Stomach (tissue), 9 donors: ENCODE results near the gene PSMB7. TPM values are rescaled to one million over a fixed set of nuclear protein-coding genes. Genes with fewer than 3 reads are reported as not detected.

Experiments
- DNase-seq, 2 donors: peaks; one replicate each; pipeline versions ENCODE4 v3.0.0 to v3.0.0-alpha.2; 2013 to 2019
- H3K27ac ChIP-seq, 5 donors: fragments of 200-600 bp in 4 of 5; sonication (generic) in 4 of 5; one replicate each; pipeline ENCODE4 v1.5.1; 2013 to 2019; ENCODE audit warnings: mild to moderate bottlenecking in 1 of 5, moderate library complexity in 1 of 5
- H3K27me3 ChIP-seq, 3 donors: fragments of 200-600 bp; sonication (generic); one replicate each; pipeline ENCODE4 v1.5.1; 2017 to 2019; ENCODE audit warnings: mixed run types in 1 of 3
- H3K36me3 ChIP-seq, 4 donors: fragments of 200-600 bp; sonication (generic); 1 replicate in 3 of 4; 2 replicates in 1 of 4; pipeline ENCODE4 v1.5.1; 2016 to 2019
- H3K4me1 ChIP-seq, 4 donors: fragments of 200-600 bp; sonication (generic); one replicate each; pipeline ENCODE4 v1.5.1; 2016 to 2019
- H3K4me3 ChIP-seq, 4 donors: fragments of 200-600 bp; sonication (generic) in 3 of 4; one replicate each; pipeline ENCODE4 v1.5.1; 2016 to 2019; ENCODE audit warnings: mild to moderate bottlenecking in 1 of 4
- H3K9me3 ChIP-seq, 4 donors: fragments of 200-600 bp; sonication (generic); one replicate each; pipeline ENCODE4 v1.5.1; 2016 to 2019
- EP300 ChIP-seq: sonication (generic); formaldehyde crosslinking; IDR thresholded peaks from one replicate; pipeline ENCODE4 v1.6.1; 2017; ENCODE audit warnings: antibody characterized with exemption
- POLR2A ChIP-seq, 4 donors: fragments of 450-650 bp; IDR thresholded peaks; one replicate each; pipeline ENCODE4 v1.6.1; 2016; ENCODE audit warnings: antibody characterized with exemption in 4 of 4, control low read depth in 2 of 4, mild to moderate bottlenecking in 1 of 4, moderate library complexity in 1 of 4
- POLR2AphosphoS5 ChIP-seq, 3 donors: sonication (generic); formaldehyde crosslinking; IDR thresholded peaks; one replicate each; pipeline ENCODE4 v1.6.1; 2016; ENCODE audit warnings: antibody characterized with exemption in 3 of 3
- WGBS, 5 donors: extraction: QIAGEN DNeasy Blood & Tissue Kit in 3 of 5; methylation state at CpG; one replicate each; pipeline versions ENCODE4 v1.1.5 to v1.1.7; 2013 to 2018; 5-methylcytosine and 5-hydroxymethylcytosine counted together
- intact Hi-C: fragments of 100-400 bp; cut with DNase I; formaldehyde crosslinking; loops from one replicate; pipeline ENCODE4 v1.15.1; 2023; ENCODE audit warnings: low total_unique reads
- polyA plus RNA-seq, 3 donors: library from polyadenylated mRNA; stranded (reverse); fragments of 200-250 nt; gene quantifications; one replicate each; pipeline ENCODE4 v1.2.3, GENCODE V29; 2013
- total RNA-seq, 5 donors: library from RNA; depleted of rRNA; stranded (reverse); fragments of >200 nt; gene quantifications; one replicate each; pipeline versions ENCODE4 v1.1.0 to v1.2.3, GENCODE V29; 2014 to 2016
- TF ChIP-seq, protein P1 (sequence below), 7 experiments: fragments of 450-650 bp in 4 of 7; fragments of 200-600 bp in 3 of 7; sonication (generic) in 3 of 7; IDR thresholded peaks; one replicate each; pipeline ENCODE4 v1.5.1; 2016 to 2019; ENCODE audit warnings: antibody characterized with exemption in 7 of 7, control low read depth in 2 of 7, mild to moderate bottlenecking in 1 of 7
- donor health status: healthy with polysubstance abuse.
- donor health status: Bipolar disorder and iron deficiency.
- donor health status: healthy.

The PSMB7 gene
- total and polyA plus RNA-seq, 8 donors = 4.9 to 213 (median 118) TPM

- H3K27ac ChIP-seq = no peak overlapping the region
- WGBS, 5 donors = 21 to 37% (median 32%) methylated on average over 9 of the region's 9 CpGs
- TF ChIP-seq POLR2A (IDR thresholded peaks at IDR 0.05) (no peak), EP300 (no peak), POLR2AphosphoS5 (IDR thresholded peaks at IDR 0.05) (no peak)
- TF ChIP-seq, protein P1, sequence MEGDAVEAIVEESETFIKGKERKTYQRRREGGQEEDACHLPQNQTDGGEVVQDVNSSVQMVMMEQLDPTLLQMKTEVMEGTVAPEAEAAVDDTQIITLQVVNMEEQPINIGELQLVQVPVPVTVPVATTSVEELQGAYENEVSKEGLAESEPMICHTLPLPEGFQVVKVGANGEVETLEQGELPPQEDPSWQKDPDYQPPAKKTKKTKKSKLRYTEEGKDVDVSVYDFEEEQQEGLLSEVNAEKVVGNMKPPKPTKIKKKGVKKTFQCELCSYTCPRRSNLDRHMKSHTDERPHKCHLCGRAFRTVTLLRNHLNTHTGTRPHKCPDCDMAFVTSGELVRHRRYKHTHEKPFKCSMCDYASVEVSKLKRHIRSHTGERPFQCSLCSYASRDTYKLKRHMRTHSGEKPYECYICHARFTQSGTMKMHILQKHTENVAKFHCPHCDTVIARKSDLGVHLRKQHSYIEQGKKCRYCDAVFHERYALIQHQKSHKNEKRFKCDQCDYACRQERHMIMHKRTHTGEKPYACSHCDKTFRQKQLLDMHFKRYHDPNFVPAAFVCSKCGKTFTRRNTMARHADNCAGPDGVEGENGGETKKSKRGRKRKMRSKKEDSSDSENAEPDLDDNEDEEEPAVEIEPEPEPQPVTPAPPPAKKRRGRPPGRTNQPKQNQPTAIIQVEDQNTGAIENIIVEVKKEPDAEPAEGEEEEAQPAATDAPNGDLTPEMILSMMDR (IDR thresholded peaks at IDR 0.05) = no peak
- no peaks in the 10 kb centered on the region for H3K27me3 ChIP-seq
- H3K4me3 ChIP-seq = no peak overlapping the region
- intact Hi-C loops = no loop called here
- H3K9me3 ChIP-seq = no peaks in the 10 kb centered on the region
- DNase-seq = peak in 1 of 2 donors; percentile 59
- H3K4me1 ChIP-seq = peaks cover 36 to 86% (median 67%) of the 10 kb centered on the region in 4 donors
- H3K36me3 ChIP-seq = peaks cover 3 to 18% (median 12%) of the 10 kb centered on the region in 4 donors
Measured at GRCh38 chr9:124390794-124391658, 24.2 kb downstream of the PSMB7 start.

- intact Hi-C loops = no loop called here
- peak in 1 of 2 donors; percentile 29 for DNase-seq
- H3K4me3 ChIP-seq = no peak overlapping the region
Measured at GRCh38 chr9:124389146-124389939, 25.9 kb downstream of the PSMB7 start.

GRCh38 chr9:124388275-124389048 lies 26.8 kb downstream of the PSMB7 start:
- TF ChIP-seq, protein P1 (IDR thresholded peaks at IDR 0.05) = no peak
- TF ChIP-seq POLR2AphosphoS5 (IDR thresholded peaks at IDR 0.05) (no peak), EP300 (no peak), POLR2A (IDR thresholded peaks at IDR 0.05) (no peak)
- no peak for DNase-seq
- no peak overlapping the region for H3K27ac ChIP-seq
- H3K27me3 ChIP-seq = no peaks in the 10 kb centered on the region
- H3K9me3 ChIP-seq = no peaks in the 10 kb centered on the region
- peaks cover 36 to 94% (median 72%) of the 10 kb centered on the region in 4 donors for H3K4me1 ChIP-seq
- intact Hi-C loops = no loop called here
- 89 to 92% (median 90%) methylated on average over 12 of the region's 12 CpGs for WGBS, 5 donors
- H3K4me3 ChIP-seq = no peak overlapping the region
- H3K36me3 ChIP-seq = peaks cover 9 to 17% (median 12%) of the 10 kb centered on the region in 4 donors

More at GRCh38 chr9:124389146-124389939, 25.9 kb downstream of the PSMB7 start:
- Histone ChIP-seq H3K36me3 (peaks cover 1 to 14% (median 11%) of the 10 kb centered on the region in 4 donors), H3K4me1 (peaks cover 36 to 97% (median 75%) of the 10 kb centered on the region in 4 donors), H3K27me3 (no peaks in the 10 kb centered on the region), H3K9me3 (no peaks in the 10 kb centered on the region), H3K27ac (no peak overlapping the region)
- 74 to 86% (median 82%) methylated on average over 7 of the region's 7 CpGs for WGBS, 5 donors
- TF ChIP-seq EP300 (no peak), POLR2A (IDR thresholded peaks at IDR 0.05) (no peak), POLR2AphosphoS5 (IDR thresholded peaks at IDR 0.05) (no peak)
- TF ChIP-seq, protein P1 (IDR thresholded peaks at IDR 0.05) = no peak
